HepG2 (cell line): ENCODE measurements around the gene VPS11. TPM values are rescaled to one million over a fixed set of nuclear protein-coding genes. Genes with fewer than 3 reads are reported as not detected.

ENCODE experiments used
- BATF2 ChIP-seq: sonication (generic); formaldehyde crosslinking; IDR thresholded peaks from 2 replicates; pipeline ENCODE4 v1.8.0; 2022; ENCODE audit warnings: mild to moderate bottlenecking, missing genetic modification reagents, moderate library complexity
- CBX1 ChIP-seq: IDR thresholded peaks from one replicate; pipeline ENCODE4 v1.6.1; 2016; ENCODE audit warnings: antibody characterized with exemption, low read depth
- CBX2 ChIP-seq, 2 experiments: fragments of 200-600 bp in 1 of 2; sonication (generic); formaldehyde crosslinking in 1 of 2; IDR thresholded peaks; 2 replicates each; pipeline versions ENCODE4 v1.7.0 to v1.8.1; 2018 to 2022; ENCODE audit warnings: low read depth in 2 of 2, low read length in 1 of 2, mild to moderate bottlenecking in 1 of 2, missing genetic modification reagents in 1 of 2
- EHMT2 ChIP-seq: fragments of 200-600 bp; sonication (generic); IDR thresholded peaks from 2 replicates; pipeline ENCODE4 v1.7.0; 2017; ENCODE audit warnings: antibody characterized with exemption, low read depth, low read length, borderline replicate concordance
- GPN1 ChIP-seq: sonication (generic); formaldehyde crosslinking; IDR thresholded peaks from 2 replicates; pipeline ENCODE4 v1.5.1; 2020; ENCODE audit warnings: missing genetic modification reagents, borderline replicate concordance
- HOXA5 ChIP-seq: sonication (generic); formaldehyde crosslinking; IDR thresholded peaks from 2 replicates; pipeline ENCODE4 v1.4.0; 2020; ENCODE audit warnings: missing genetic modification reagents
- KDM1A ChIP-seq: IDR thresholded peaks from 2 replicates; pipeline ENCODE4 v1.6.1; 2016; ENCODE audit warnings: missing compliant biosample characterization
- MED8 ChIP-seq: sonication (generic); formaldehyde crosslinking; IDR thresholded peaks from 2 replicates; pipeline ENCODE4 v1.8.1; 2023; ENCODE audit warnings: mild to moderate bottlenecking, missing genetic modification reagents; ENCODE audit not compliant: insufficient replicate concordance
- MEF2D ChIP-seq: sonication (generic); formaldehyde crosslinking; IDR thresholded peaks from 2 replicates; pipeline ENCODE4 v1.5.1; 2020; ENCODE audit warnings: mild to moderate bottlenecking, missing genetic modification reagents
- PHF8 ChIP-seq: sonication (generic); formaldehyde crosslinking; IDR thresholded peaks from 2 replicates; pipeline ENCODE4 v1.5.0; 2020; ENCODE audit warnings: missing genetic modification reagents
- RARG ChIP-seq: sonication (generic); formaldehyde crosslinking; IDR thresholded peaks from 2 replicates; pipeline ENCODE4 v1.4.0; 2020; ENCODE audit warnings: low read depth, mild to moderate bottlenecking, missing genetic modification reagents
- SRSF1 ChIP-seq: fragments of 200-400 bp; formaldehyde crosslinking; optimal IDR thresholded peaks from 2 replicates; pipeline ENCODE3; 2017; ENCODE audit warnings: mild to moderate bottlenecking, low read depth, low read length, moderate library complexity
- ZBTB7A ChIP-seq: sonication (generic); formaldehyde crosslinking; IDR thresholded peaks from 2 replicates; pipeline ENCODE4 v1.8.0; 2022; ENCODE audit warnings: mild to moderate bottlenecking, missing genetic modification reagents
- ZNF17 ChIP-seq: sonication (generic); formaldehyde crosslinking; IDR thresholded peaks from 2 replicates; pipeline ENCODE4 v1.5.0; 2020; ENCODE audit warnings: mild to moderate bottlenecking, missing genetic modification reagents
- ZNF367 ChIP-seq: sonication (generic); formaldehyde crosslinking; IDR thresholded peaks from 2 replicates; pipeline ENCODE4 v1.4.0; 2020; ENCODE audit warnings: missing genetic modification reagents, borderline replicate concordance
- ZNF382 ChIP-seq: sonication (generic); formaldehyde crosslinking; IDR thresholded peaks from 2 replicates; pipeline ENCODE4 v1.5.0; 2020; ENCODE audit warnings: missing genetic modification reagents, mild to moderate bottlenecking, borderline replicate concordance
- ZNF446 ChIP-seq: sonication (generic); formaldehyde crosslinking; IDR thresholded peaks from 2 replicates; pipeline ENCODE4 v1.5.0; 2020; ENCODE audit warnings: mild to moderate bottlenecking, missing genetic modification reagents
- ZNF7 ChIP-seq: IDR thresholded peaks from 2 replicates; pipeline ENCODE4 v1.6.1; 2016; ENCODE audit warnings: missing biosample characterization, missing genetic modification reagents
- ZNF816 ChIP-seq: sonication (generic); formaldehyde crosslinking; IDR thresholded peaks from 2 replicates; pipeline ENCODE4 v1.8.0; 2022; ENCODE audit warnings: missing genetic modification reagents, mild to moderate bottlenecking, borderline replicate concordance
- ZSCAN29 ChIP-seq: sonication (generic); formaldehyde crosslinking; conservative IDR thresholded peaks from 2 replicates; pipeline ENCODE4 v1.4.0; 2020; ENCODE audit warnings: mild to moderate bottlenecking, missing genetic modification reagents
- polyA plus RNA-seq, 8 experiments: library from polyadenylated mRNA; depleted of rRNA in 3 of 8; stranded (reverse) in 7 of 8; unstranded in 1 of 8; fragments of >200 nt; fragmentation: Illumina TruSeq in 4 of 8; extraction: Trizol in 4 of 8; gene quantifications; 2 replicates each; pipeline versions ENCODE4 v1.2.1 to v1.2.3, GENCODE V29; 2011 to 2016; ENCODE audit warnings: low read depth in 4 of 8, missing spikeins in 1 of 8, mixed read lengths in 1 of 8; ENCODE audit not compliant: insufficient read depth in 1 of 8
- total RNA-seq, 5 experiments: library from RNA; depleted of rRNA; stranded (reverse); fragments of >200 nt; fragmentation: Illumina TruSeq; extraction: Trizol; gene quantifications; 2 replicates each; pipeline ENCODE4 v1.2.3, GENCODE V29; 2016; ENCODE audit warnings: low read depth in 1 of 5
- TF ChIP-seq, protein P1 (sequence below), 2 experiments: fragments of 450-650 bp in 1 of 2; sonication (generic) in 1 of 2; formaldehyde crosslinking in 1 of 2; IDR thresholded peaks; 2 replicates each; pipeline versions ENCODE4 v1.6.1 to v1.8.0; 2016 to 2022; ENCODE audit warnings: antibody characterized with exemption in 1 of 2, mild to moderate bottlenecking in 1 of 2, missing genetic modification reagents in 1 of 2

VPS11 gene
- total and polyA plus RNA-seq, 2 of the 13 experiments (the other 11 are each of a cell fraction or from before 2014, with no cell fraction given): 13.7 to 21.6 TPM

DNA sequence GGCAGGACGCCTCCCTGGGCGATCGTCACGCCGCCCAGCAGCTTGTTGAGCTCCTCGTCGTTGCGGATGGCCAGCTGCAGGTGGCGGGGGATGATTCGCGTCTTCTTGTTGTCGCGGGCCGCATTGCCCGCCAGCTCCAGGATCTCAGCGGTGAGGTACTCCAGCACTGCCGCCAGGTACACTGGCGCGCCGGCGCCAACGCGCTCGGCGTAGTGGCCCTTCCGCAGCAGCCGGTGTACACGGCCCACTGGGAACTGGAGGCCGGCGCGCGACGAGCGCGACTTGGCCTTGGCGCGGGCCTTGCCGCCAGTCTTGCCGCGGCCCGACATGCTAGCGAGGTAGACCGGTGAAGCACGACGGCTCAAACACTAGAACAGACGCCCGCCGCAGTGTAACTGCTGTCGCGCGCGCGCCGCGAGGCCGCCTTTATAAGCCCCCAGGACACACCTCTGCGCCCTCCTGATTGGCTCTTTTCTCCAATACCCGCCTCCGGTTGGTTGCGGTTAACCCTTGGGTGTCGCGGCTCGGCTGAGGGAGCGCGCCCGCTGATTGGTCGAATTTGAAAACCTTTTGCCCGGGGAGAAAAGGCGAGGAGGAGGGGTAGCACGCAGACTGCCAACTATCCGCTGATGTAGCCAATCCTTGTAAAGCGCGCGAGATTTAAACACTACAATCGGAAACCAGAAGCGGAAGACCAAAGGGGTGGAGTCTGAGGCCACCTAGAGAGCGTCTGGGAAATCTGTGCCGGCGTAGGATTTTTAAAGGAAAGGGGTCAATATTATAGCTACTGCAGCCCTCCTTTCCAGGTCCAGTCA, 27.7 kb downstream of the VPS11 start (continued):
- TF ChIP-seq ZNF367 (no peak), MEF2D (no peak), BATF2 (peak; percentile 38; the same call in 1 of the 2 replicates), ZBTB7A (CRISPR knock-in tag) (no peak), SRSF1 (peak; percentile 35), ZNF446 (CRISPR knock-in tag) (peak; percentile 97), ZSCAN29 (CRISPR knock-in tag) (no peak; the same call in 1 of the 2 replicates), MED8 (peak; percentile 65), EHMT2 (no peak), PHF8 (CRISPR knock-in tag) (peak; percentile 84), ZNF816 (CRISPR knock-in tag) (peak; percentile 62; the same call in 1 of the 2 replicates), RARG (CRISPR knock-in tag) (no peak), GPN1 (CRISPR knock-in tag) (no peak), CBX1 (peak; percentile 95), CBX2 (IDR thresholded peaks at IDR 0.05; ENCODE audit: low read depth, low read length) (no peak), CBX2 (CRISPR knock-in tag; IDR thresholded peaks at IDR 0.05; ENCODE audit: low read depth) (no peak), KDM1A (no peak), ZNF382 (CRISPR knock-in tag) (no peak), ZNF17 (CRISPR knock-in tag) (no peak), HOXA5 (CRISPR knock-in tag) (peak; percentile 92), ZNF7 (no peak)
- TF ChIP-seq, protein P1, sequence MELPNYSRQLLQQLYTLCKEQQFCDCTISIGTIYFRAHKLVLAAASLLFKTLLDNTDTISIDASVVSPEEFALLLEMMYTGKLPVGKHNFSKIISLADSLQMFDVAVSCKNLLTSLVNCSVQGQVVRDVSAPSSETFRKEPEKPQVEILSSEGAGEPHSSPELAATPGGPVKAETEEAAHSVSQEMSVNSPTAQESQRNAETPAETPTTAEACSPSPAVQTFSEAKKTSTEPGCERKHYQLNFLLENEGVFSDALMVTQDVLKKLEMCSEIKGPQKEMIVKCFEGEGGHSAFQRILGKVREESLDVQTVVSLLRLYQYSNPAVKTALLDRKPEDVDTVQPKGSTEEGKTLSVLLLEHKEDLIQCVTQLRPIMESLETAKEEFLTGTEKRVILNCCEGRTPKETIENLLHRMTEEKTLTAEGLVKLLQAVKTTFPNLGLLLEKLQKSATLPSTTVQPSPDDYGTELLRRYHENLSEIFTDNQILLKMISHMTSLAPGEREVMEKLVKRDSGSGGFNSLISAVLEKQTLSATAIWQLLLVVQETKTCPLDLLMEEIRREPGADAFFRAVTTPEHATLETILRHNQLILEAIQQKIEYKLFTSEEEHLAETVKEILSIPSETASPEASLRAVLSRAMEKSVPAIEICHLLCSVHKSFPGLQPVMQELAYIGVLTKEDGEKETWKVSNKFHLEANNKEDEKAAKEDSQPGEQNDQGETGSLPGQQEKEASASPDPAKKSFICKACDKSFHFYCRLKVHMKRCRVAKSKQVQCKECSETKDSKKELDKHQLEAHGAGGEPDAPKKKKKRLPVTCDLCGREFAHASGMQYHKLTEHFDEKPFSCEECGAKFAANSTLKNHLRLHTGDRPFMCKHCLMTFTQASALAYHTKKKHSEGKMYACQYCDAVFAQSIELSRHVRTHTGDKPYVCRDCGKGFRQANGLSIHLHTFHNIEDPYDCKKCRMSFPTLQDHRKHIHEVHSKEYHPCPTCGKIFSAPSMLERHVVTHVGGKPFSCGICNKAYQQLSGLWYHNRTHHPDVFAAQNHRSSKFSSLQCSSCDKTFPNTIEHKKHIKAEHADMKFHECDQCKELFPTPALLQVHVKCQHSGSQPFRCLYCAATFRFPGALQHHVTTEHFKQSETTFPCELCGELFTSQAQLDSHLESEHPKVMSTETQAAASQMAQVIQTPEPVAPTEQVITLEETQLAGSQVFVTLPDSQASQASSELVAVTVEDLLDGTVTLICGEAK (IDR thresholded peaks at IDR 0.05): no peak
- TF ChIP-seq, protein P1 (CRISPR knock-in tag; IDR thresholded peaks at IDR 0.05): peak; percentile 85
